Smooth muscle cell (in vitro differentiated cells): ENCODE measurements around the gene MAP3K9. TPM values are rescaled to one million over a fixed set of nuclear protein-coding genes. Genes with fewer than 3 reads are reported as not detected.

Experiments used
- DNase-seq: peaks from one replicate; lab custom pipeline; 2025; ENCODE audit not compliant: unreplicated experiment; lab: John Stamatoyannopoulos, UW
- H2AFZ ChIP-seq: fragments of 200-600 bp; sonication (generic); 2 replicates; pipeline ENCODE4 v1.6.0; 2016; ENCODE audit warnings: antibody characterized with exemption, low read depth, mild to moderate bottlenecking
- H3F3A ChIP-seq: fragments of 200-600 bp; sonication (generic); 2 replicates; pipeline ENCODE4 v1.6.0; 2017; ENCODE audit warnings: antibody characterized with exemption, low read depth
- H3K27ac ChIP-seq: fragments of 200-600 bp; sonication (generic); 2 replicates; pipeline ENCODE4 v1.5.1; 2016; ENCODE audit warnings: low read depth, mild to moderate bottlenecking
- H3K27me3 ChIP-seq: fragments of 200-600 bp; sonication (generic); 2 replicates; pipeline ENCODE4 v1.6.1; 2016; ENCODE audit warnings: low read depth, mild to moderate bottlenecking
- H3K36me3 ChIP-seq: fragments of 200-600 bp; sonication (generic); 2 replicates; pipeline ENCODE4 v1.5.1; 2016; ENCODE audit warnings: low read depth
- H3K4me1 ChIP-seq: fragments of 200-600 bp; sonication (generic); 2 replicates; pipeline ENCODE4 v1.5.1; 2016; ENCODE audit warnings: low read depth
- H3K4me2 ChIP-seq: fragments of 200-600 bp; sonication (generic); 2 replicates; pipeline ENCODE4 v1.6.0; 2016; ENCODE audit warnings: mild to moderate bottlenecking
- H3K4me3 ChIP-seq: fragments of 200-600 bp; sonication (generic); 2 replicates; pipeline ENCODE4 v1.5.1; 2016; ENCODE audit warnings: mild to moderate bottlenecking
- H3K79me2 ChIP-seq: fragments of 200-600 bp; sonication (generic); 2 replicates; pipeline ENCODE4 v1.6.0; 2016; ENCODE audit warnings: low read depth, mild to moderate bottlenecking
- H3K9ac ChIP-seq: fragments of 200-600 bp; sonication (generic); 2 replicates; pipeline ENCODE4 v1.6.0; 2016; ENCODE audit warnings: low read depth
- H3K9me3 ChIP-seq: fragments of 200-600 bp; sonication (generic); replicated peaks from 2 replicates; pipeline ENCODE4 v1.5.1; 2016; ENCODE audit warnings: low read depth
- H4K20me1 ChIP-seq: fragments of 200-600 bp; sonication (generic); 2 replicates; pipeline ENCODE4 v1.6.0; 2016; ENCODE audit warnings: low read depth
- CTCF ChIP-seq: fragments of 200-600 bp; sonication (generic); IDR thresholded peaks from 2 replicates; pipeline ENCODE4 v1.5.1; 2017; ENCODE audit warnings: borderline replicate concordance, mild to moderate bottlenecking, antibody characterized with exemption; ENCODE audit not compliant: insufficient read depth, poor library complexity, severe bottlenecking
- WGBS: methylation state at CpG from one replicate; pipeline ENCODE4 v1.1.7; 2016; ENCODE audit warnings: low lambda C conversion rate; 5-methylcytosine and 5-hydroxymethylcytosine counted together
- polyA plus RNA-seq: library from polyadenylated mRNA; unstranded; fragments of >200 nt; fragmentation: Nextera tagmentation; extraction: Ambion mirVana; gene quantifications from 2 replicates; pipeline ENCODE4 v1.2.1, GENCODE V29; 2016
- total RNA-seq: library from RNA; depleted of rRNA; stranded (reverse); fragments of >200 nt; gene quantifications from 2 replicates; pipeline ENCODE4 v1.2.3, GENCODE V29; 2014

Gene MAP3K9
- total and polyA plus RNA-seq, 2 experiments from 2014 or later, result 0.22 to 2.4 TPM

DNA sequence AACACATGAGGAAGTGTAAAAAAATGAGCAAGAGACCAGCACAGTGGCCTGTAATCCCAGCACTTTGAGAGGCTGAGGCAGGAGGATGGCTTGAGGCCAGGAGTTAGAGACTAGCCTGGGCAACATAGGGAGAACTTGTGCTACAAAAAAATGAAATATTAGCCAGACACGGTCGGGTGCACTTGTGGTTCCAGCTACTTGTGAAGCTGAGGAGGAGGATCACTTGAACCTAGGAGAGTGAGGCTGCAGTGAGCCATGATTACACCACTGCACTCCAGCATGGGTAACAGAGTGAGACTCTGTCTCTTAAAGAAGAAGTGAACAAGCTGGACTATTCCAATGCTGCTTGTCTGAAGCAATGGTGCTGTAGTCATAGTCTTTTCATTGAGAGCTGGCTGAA, 36.3 kb upstream of the MAP3K9 start:
- DNase-seq, result no peak
- no peaks in the 10 kb centered on the region for H3K9me3 ChIP-seq
- H3K4me3 ChIP-seq, result no peak overlapping the region
- H3F3A ChIP-seq, result no peaks in the 10 kb centered on the region
- no peaks in the 10 kb centered on the region for H3K36me3 ChIP-seq
- H3K4me2 ChIP-seq, result no peak overlapping the region
- no peak for TF ChIP-seq CTCF
- no peaks in the 10 kb centered on the region for H4K20me1 ChIP-seq
- H3K27me3 ChIP-seq, result no peaks in the 10 kb centered on the region
- WGBS, result 96% methylated on average over 2 of the region's 2 CpGs
- H2AFZ ChIP-seq, result no peak overlapping the region
- H3K79me2 ChIP-seq, result no peaks in the 10 kb centered on the region
- H3K4me1 ChIP-seq, result no peaks in the 10 kb centered on the region
- H3K9ac ChIP-seq, result no peak overlapping the region
- no peak overlapping the region for H3K27ac ChIP-seq

- H3K4me1 ChIP-seq, result no peaks in the 10 kb centered on the region
- H3K79me2 ChIP-seq, result no peaks in the 10 kb centered on the region
- H3K27me3 ChIP-seq, result no peaks in the 10 kb centered on the region
- H3K4me2 ChIP-seq, result no peak overlapping the region
- WGBS, result 83% methylated on average over 2 of the region's 2 CpGs
- DNase-seq, result no peak
- H2AFZ ChIP-seq, result no peak overlapping the region
- no peaks in the 10 kb centered on the region for H3F3A ChIP-seq
- no peak overlapping the region for H3K4me3 ChIP-seq
- H3K27ac ChIP-seq, result no peak overlapping the region
- no peak for TF ChIP-seq CTCF
- H3K36me3 ChIP-seq, result no peaks in the 10 kb centered on the region
- H3K9me3 ChIP-seq, result no peaks in the 10 kb centered on the region
- no peaks in the 10 kb centered on the region for H4K20me1 ChIP-seq
- H3K9ac ChIP-seq, result no peak overlapping the region
These were observed 33.6 kb upstream of the MAP3K9 start for GRCh38 chr14:70842851-70843462.

GRCh38 chr14:70838076-70838475, 28.8 kb upstream of the MAP3K9 start:
- H3K4me2 ChIP-seq, result no peak overlapping the region
- H3F3A ChIP-seq, result no peaks in the 10 kb centered on the region
- H3K4me1 ChIP-seq, result no peaks in the 10 kb centered on the region
- H3K4me3 ChIP-seq, result no peak overlapping the region
- no peaks in the 10 kb centered on the region for H3K36me3 ChIP-seq
- no peak overlapping the region for H2AFZ ChIP-seq
- no peaks in the 10 kb centered on the region for H3K9me3 ChIP-seq
- WGBS, result 84% methylated on average over 4 of the region's 4 CpGs
- H3K9ac ChIP-seq, result no peak overlapping the region
- no peak for DNase-seq
- H4K20me1 ChIP-seq, result no peaks in the 10 kb centered on the region
- H3K79me2 ChIP-seq, result no peaks in the 10 kb centered on the region
- H3K27me3 ChIP-seq, result no peaks in the 10 kb centered on the region
- TF ChIP-seq CTCF, result no peak
- H3K27ac ChIP-seq, result no peak overlapping the region

DNA sequence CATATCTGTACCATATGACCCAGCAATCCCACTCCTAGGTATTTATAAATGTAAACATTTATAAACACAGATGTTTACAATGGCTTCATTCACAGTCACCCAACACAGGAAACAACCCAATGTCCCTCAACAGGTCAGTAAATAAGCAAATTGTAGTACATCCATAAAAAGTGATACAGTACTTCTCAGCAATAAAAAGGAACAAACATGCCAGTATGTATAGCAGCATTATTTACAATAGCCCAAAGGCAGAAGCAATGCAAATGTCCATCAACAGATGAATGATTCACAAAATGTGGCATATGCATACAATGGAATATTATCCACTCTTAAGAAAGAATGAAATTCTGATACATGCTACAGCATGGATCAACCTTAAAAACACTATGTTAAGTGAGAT, 27.6 kb upstream of the MAP3K9 start:
- H3K9me3 ChIP-seq, result no peaks in the 10 kb centered on the region
- H3K4me3 ChIP-seq, result no peak overlapping the region
- H2AFZ ChIP-seq, result no peak overlapping the region
- no peak overlapping the region for H3K9ac ChIP-seq
- no peaks in the 10 kb centered on the region for H4K20me1 ChIP-seq
- no peaks in the 10 kb centered on the region for H3K79me2 ChIP-seq
- no peaks in the 10 kb centered on the region for H3K27me3 ChIP-seq
- no peak overlapping the region for H3K4me2 ChIP-seq
- DNase-seq, result no peak
- no peak for TF ChIP-seq CTCF
- no peaks in the 10 kb centered on the region for H3K36me3 ChIP-seq
- H3F3A ChIP-seq, result no peaks in the 10 kb centered on the region
- H3K4me1 ChIP-seq, result no peaks in the 10 kb centered on the region
- no peak overlapping the region for H3K27ac ChIP-seq
